Keratinocyte (primary cell): ENCODE results near the gene QSOX1.

Source experiments
- EZH2 ChIP-seq: IDR thresholded peaks from one replicate; pipeline ENCODE4 v1.6.1; 2012; ENCODE audit warnings: inconsistent platforms, mild to moderate bottlenecking, low read length, moderate library complexity
- TF ChIP-seq, protein P1 (sequence below), 3 experiments: IDR thresholded peaks in 1 of 3; conservative IDR thresholded peaks in 1 of 3; optimal IDR thresholded peaks in 1 of 3; 2 replicates in 2 of 3; 3 replicates in 1 of 3; pipeline versions ENCODE3 to v1.5.1; 2011; ENCODE audit warnings: low read length in 3 of 3, mild to moderate bottlenecking in 3 of 3, moderate library complexity in 2 of 3, control low read depth in 1 of 3, inconsistent platforms in 1 of 3; ENCODE audit not compliant: insufficient read depth in 2 of 3; ENCODE audit errors: extremely low read depth in 1 of 3

GRCh38 chr1:180233191-180234011 is 78.7 kb downstream of the QSOX1 start:
- TF ChIP-seq, protein P1, sequence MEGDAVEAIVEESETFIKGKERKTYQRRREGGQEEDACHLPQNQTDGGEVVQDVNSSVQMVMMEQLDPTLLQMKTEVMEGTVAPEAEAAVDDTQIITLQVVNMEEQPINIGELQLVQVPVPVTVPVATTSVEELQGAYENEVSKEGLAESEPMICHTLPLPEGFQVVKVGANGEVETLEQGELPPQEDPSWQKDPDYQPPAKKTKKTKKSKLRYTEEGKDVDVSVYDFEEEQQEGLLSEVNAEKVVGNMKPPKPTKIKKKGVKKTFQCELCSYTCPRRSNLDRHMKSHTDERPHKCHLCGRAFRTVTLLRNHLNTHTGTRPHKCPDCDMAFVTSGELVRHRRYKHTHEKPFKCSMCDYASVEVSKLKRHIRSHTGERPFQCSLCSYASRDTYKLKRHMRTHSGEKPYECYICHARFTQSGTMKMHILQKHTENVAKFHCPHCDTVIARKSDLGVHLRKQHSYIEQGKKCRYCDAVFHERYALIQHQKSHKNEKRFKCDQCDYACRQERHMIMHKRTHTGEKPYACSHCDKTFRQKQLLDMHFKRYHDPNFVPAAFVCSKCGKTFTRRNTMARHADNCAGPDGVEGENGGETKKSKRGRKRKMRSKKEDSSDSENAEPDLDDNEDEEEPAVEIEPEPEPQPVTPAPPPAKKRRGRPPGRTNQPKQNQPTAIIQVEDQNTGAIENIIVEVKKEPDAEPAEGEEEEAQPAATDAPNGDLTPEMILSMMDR (optimal IDR thresholded peaks at IDR 0.05 in 1 of 3, IDR thresholded peaks at IDR 0.05 in 1 of 3, conservative IDR thresholded peaks at IDR 0.05 in 1 of 3; ENCODE audit: extremely low read depth in 1 of 3, insufficient read depth in 2 of 3, low read length in 3 of 3) = no peak
- peak; percentile 99 for TF ChIP-seq EZH2
